NCI-H1436 treated with DMSO at 0.1 percent for 48 hours (cell line): ENCODE measurements around the gene RBM48.
"Not testable (repeated sequence)": the region's sequence is repeated elsewhere in the genome, so short reads cannot be mapped to it uniquely, and the experiment has no call there.

Source experiments
- DNase-seq: peaks from one replicate; lab custom pipeline; 2025; lab: John Stamatoyannopoulos, UW

The RBM48 gene

GRCh38 chr7:92528188-92528957 is at the start of gene RBM48, which contains the start of gene PEX1:
Gene RBM48, plus strand, starts transcription at chr7:92528795. Its CDS starts 19 bp downstream, at chr7:92528814.
Gene PEX1, minus strand, starts transcription at chr7:92528520. Its CDS starts 85 bp downstream, at chr7:92528435.
- peak; percentile 96 for DNase-seq

GRCh38 chr7:92479146-92479545 is 49.4 kb upstream of the RBM48 start:
- DNase-seq: not testable (repeated sequence)

GRCh38 chr7:92483624-92484023 is 45.0 kb upstream of the RBM48 start:
- DNase-seq: not testable (repeated sequence)

DNA sequence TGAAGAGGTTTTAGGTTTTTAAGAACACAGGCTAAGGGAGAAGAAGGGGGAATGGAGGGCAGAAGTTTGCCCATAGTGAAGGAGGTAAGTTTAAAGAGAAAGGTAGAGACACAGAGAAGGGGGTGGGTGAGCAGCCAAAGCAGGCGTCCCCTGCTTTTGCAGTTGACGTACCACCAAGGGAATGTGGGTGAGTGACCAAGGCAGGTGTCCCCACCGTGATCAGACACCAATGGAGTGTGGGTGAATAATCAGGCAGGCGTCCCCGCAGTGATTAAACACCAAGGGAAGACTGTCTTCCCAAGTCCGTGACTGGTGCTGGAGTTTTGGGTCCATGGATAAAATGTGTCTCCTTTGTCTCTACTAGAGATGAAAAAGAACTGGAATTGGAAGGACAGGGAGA is 44.4 kb upstream of the RBM48 start:
- not testable (repeated sequence) for DNase-seq

GRCh38 chr7:92485267-92485892 is 43.2 kb upstream of the RBM48 start:
- no peak for DNase-seq

GRCh38 chr7:92485974-92486373 is 42.6 kb upstream of the RBM48 start:
- no peak for DNase-seq

DNA sequence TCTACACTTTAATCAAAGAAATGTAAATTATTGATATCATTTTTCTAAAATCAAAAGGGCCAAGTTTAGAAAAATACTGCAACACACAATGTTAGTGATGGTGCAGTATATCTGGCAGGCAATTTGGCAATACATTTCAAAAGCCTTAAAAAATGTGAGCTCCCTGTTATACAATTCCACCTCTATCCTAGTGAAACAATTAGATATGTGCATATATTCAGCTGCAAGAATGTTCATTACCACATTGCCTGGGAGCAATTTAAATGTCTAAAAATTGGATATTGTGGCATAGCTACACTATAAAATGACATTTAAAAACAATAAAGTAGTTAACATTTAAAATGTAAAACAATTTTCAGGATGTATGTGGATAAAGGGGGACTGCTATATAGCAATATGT is 40.8 kb upstream of the RBM48 start:
- DNase-seq: no peak

DNA sequence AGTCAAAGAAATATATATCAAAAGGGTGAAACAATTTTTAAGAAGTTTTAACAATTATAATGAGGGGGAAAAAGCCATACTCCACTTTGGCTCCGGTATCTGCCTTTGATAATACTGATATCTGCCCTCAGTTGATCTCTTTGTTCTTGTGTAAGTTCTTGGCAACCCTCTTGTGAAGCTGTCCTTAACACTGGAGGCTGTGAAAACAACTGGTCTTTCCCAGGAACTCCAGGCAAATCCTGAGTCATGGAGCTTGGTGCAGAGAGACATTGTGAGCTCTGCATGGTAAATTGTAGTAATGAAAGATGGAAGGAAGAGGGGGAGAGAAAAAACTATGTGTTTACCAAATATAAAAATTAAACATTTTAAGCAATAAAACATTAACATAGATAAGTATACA is 39.0 kb upstream of the RBM48 start:
- DNase-seq: no peak

DNA sequence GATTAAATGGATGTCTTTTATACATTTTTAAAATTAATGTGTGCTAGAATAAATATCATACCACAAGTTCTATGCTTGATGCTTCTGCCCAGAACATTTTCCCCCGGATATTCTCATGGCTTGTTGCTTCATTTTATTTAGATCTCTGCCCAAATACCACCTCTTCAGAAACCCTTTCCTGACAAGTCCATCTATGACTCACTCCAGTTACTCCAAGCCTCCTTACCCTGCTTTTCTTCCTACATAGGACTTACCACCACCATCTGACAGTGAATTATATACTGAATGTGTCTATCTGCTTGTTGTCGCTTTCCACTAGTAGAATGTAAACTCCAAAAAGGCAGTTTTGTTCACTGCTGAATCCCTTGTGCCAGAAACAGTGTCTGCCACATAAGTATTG is 31.7 kb upstream of the RBM48 start:
- DNase-seq: no peak

DNA sequence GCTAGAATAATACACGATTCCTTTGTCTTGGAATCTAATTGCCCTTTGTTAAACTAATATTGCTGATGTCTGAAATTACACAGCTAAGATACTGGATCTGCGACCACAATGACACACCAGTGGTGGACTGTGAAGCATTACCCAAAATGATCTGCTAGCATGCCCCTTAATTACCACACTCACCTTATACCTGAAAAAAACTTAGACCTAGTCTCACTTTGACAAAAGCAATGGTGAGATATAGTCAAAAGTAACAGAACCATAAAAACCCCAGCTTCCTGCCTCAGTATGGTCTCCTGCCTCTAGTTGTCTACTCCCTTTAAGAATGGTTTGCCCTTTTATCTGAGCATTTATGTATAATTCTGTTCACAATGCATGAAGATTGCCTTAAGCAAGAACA is 30.0 kb upstream of the RBM48 start:
- no peak for DNase-seq

DNA sequence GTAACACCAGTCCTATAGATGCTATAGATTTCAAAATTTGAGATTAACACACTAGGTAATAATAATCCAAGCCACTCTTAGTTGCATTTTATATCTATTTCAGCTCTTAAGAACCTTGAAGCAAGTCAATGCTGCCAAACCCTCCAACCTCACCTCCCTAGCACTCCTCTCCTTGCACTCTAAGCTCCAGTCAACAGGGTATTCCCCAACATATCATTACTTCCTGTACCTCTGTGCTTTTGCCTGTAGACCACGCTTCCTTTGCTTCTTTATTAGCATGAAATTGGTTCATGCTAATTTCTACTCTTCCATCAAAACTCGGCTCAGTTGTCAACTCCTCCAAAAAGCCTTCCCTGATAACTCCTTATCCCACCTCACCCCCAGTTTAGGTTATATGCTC is 24.8 kb upstream of the RBM48 start:
- DNase-seq: no peak

- no peak for DNase-seq
Measured at GRCh38 chr7:92504563-92504962, 24.0 kb upstream of the RBM48 start.

- no peak for DNase-seq
Measured at GRCh38 chr7:92506363-92506762, 22.2 kb upstream of the RBM48 start.

DNA sequence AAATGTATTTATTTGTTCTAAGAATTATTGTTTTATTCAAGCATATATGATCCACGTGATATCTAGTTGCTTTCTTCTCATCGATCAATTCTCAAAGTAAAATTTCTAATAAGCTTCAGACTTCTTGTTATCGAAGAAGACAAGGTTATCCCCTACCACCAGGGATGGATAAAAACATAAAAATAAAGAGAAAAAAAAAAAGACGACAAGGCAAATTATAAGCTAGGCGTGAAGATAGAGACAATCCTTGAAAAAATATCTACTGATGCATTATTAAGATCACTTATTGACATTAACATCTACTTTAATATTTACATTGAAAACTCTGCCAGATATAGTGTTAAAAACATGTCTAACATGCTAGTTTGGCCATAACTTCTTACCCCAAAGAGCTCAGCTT is 19.6 kb upstream of the RBM48 start:
- DNase-seq: no peak

- DNase-seq: no peak
Measured at GRCh38 chr7:92513167-92513902, 15.3 kb upstream of the RBM48 start.

DNA sequence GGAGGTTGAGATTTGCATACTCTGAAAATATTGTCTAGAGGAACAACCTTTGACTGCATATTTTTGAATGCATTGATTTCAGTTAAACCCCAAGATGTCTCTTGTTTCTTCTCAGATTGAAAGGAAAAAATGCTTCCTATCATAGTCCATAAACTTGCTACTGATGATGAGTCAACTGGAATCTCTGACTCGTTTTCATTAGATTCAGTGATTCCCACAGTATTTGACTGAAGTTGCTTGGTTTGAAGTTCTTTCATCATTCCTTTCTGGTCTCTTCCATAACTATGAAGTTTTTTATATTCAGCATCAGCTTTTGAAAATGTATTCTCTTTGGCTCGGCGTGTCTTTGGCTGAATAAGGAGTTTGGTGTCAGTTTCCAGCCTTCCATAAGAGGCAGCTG is 11.0 kb upstream of the RBM48 start:
- no peak for DNase-seq

GRCh38 chr7:92520024-92520423 is 8.6 kb upstream of the RBM48 start:
- DNase-seq: no peak

GRCh38 chr7:92523110-92523509 is 5.5 kb upstream of the RBM48 start:
- no peak for DNase-seq

- DNase-seq: no peak
Measured at GRCh38 chr7:92527300-92528187, 1.1 kb upstream of the RBM48 start.

DNA sequence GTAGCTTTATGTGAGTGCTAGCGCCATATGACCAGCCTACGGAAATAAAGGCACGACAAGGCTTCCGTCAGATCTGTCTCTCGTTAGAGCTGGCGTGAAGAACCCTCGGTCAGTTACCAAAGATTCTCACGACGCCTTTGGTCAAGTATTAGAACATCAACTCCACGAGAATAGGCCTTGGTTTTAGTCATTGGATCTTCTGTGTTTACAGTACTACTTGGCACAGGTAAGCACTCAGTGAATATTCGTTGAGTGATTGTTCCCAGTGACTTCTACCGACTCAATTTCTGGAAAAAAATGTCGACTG is 316 bp downstream of the RBM48 start:
- no peak for DNase-seq

GRCh38 chr7:92534572-92534971 is 6.0 kb downstream of the RBM48 start:
- no peak for DNase-seq

- not testable (repeated sequence) for DNase-seq
Measured at GRCh38 chr7:92543542-92543941, 14.9 kb downstream of the RBM48 start.
